Measurements from ENCODE around the gene SNX15.

- no peak for TF ChIP-seq YY1 (IDR thresholded peaks at IDR 0.05; ENCODE audit: insufficient read depth, insufficient read length)
- no peak for TF ChIP-seq ZNF274 (IDR thresholded peaks at IDR 0.05; ENCODE audit: low read depth, low read length)
Measured at GRCh38 chr11:65008873-65009272, 18.4 kb upstream of the SNX15 start.
